NOMO-1 treated with dmso at 0.1 percent for 144 hours (cell line): ENCODE data around the gene B4GALT1.

Experiments used
- DNase-seq: peaks from one replicate; lab custom pipeline; 2025; ENCODE audit not compliant: unreplicated experiment; lab: John Stamatoyannopoulos, UW

B4GALT1 gene

DNA sequence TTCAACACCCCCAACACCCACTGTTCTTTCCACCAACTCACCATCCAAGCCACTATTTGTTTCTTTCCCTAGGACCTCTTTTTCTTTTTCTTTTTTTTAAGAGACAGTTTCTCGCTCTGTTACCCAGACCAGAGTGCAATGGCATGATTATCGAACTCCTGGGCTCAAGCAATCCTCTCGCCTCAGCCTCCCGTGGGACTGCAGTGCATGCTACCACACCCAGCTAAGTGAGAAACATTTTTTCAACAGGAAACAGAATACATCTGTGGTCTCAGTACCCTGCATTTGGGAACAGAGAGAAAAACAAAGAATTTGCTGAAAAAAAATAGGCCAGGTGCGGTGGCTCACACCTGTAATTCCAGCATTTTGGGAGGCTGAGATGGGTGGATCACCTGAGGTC lies 24.6 kb downstream of the B4GALT1 start:
- no peak for DNase-seq

- DNase-seq, result no peak
Observed at GRCh38 chr9:33140401-33141360, 26.5 kb downstream of the B4GALT1 start.

GRCh38 chr9:33139421-33140228 lies 27.5 kb downstream of the B4GALT1 start:
- DNase-seq, result peak; percentile 10

DNA sequence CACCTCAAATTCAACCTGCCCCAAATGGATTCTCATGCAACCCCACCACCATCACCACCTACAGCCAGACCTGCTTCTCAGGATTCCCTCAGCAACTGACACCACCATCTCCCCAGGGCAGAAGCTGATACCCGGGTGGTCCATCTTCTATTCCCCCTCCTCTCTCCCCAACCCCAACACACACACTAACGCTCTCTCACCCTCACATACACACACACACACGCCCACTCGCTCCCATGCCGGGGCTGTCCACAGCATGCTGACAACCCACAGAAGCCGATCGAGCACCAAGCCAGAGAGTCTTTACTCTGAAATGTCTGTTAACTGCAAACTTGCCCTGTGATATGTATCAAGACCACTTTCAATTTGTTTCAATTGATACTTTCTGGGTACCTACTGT lies 28.4 kb downstream of the B4GALT1 start:
- no peak for DNase-seq

DNA sequence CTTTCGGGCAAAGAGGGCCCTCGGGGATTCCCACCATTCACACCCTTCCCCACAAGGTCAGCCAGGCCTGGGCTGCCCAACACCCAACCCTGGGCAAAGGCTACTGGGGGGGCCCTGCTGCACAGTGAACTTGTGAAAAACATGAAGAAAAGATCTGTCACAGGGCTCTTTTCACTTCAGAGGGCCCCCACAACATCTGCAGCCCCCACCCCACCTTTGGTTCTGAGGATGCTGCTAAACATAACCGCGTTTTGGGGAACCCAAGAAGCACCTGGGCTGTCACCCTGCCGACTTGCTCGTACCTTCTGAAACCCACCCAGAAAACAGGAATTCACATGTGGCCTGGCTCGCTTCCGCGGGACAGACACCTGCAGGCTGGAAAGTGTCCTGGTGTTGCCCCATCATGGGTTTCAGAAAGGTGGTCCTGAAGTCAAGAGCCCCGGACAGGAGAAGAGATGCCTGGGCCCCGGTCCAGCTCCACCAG lies 29.3 kb downstream of the B4GALT1 start:
- no peak for DNase-seq

DNA sequence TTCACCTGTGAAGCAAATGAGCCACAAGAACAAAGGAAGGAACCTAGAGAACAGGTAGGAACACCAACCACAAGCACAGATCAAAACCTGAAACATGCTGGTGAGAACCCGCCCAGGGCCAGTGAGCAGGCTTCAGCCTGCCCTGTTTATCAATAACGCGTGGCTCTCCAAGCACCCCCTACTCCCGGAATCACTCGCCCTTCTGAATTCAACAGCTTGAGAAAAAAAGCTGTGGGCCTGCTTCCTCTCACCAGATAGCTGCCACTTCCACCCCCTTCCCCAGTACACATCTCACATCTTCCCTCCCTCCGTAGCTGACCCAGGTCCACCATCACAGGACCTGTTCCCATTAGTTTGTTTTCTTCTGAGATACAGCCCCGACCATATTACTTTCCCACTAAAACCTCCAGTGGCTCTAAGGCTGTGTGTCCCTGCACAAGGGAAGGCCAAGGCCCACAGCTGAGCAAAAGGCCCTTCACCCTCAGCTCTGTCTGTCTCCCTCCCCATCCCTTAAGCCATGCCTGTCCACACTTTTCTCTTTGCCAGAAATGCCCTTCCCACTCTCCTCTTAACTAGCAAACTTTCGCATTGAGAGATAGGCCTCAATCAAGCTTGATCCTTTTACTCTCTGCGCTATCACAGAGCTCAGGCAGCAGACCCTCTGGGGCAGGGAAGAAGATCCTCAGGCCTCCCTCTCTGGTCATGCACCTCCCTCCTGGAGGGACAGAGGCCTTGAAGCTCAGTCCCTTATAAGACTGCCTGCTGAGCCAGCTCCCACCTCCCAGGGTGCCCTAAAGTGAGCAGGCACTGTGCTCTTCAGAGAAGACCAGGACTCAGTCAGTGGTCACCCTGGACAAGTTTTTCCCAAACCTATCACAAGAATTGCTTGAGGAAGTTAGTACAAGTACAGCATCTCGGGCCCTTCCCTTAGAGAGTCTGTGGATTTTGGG lies 30.1 kb downstream of the B4GALT1 start:
- DNase-seq, result no peak

- DNase-seq, result no peak
Observed at GRCh38 chr9:33135470-33135958, 31.6 kb downstream of the B4GALT1 start.

- no peak for DNase-seq
Observed at GRCh38 chr9:33135031-33135461, 32.1 kb downstream of the B4GALT1 start.

- no peak for DNase-seq
Observed at GRCh38 chr9:33133186-33133585, 34.0 kb downstream of the B4GALT1 start.

DNA sequence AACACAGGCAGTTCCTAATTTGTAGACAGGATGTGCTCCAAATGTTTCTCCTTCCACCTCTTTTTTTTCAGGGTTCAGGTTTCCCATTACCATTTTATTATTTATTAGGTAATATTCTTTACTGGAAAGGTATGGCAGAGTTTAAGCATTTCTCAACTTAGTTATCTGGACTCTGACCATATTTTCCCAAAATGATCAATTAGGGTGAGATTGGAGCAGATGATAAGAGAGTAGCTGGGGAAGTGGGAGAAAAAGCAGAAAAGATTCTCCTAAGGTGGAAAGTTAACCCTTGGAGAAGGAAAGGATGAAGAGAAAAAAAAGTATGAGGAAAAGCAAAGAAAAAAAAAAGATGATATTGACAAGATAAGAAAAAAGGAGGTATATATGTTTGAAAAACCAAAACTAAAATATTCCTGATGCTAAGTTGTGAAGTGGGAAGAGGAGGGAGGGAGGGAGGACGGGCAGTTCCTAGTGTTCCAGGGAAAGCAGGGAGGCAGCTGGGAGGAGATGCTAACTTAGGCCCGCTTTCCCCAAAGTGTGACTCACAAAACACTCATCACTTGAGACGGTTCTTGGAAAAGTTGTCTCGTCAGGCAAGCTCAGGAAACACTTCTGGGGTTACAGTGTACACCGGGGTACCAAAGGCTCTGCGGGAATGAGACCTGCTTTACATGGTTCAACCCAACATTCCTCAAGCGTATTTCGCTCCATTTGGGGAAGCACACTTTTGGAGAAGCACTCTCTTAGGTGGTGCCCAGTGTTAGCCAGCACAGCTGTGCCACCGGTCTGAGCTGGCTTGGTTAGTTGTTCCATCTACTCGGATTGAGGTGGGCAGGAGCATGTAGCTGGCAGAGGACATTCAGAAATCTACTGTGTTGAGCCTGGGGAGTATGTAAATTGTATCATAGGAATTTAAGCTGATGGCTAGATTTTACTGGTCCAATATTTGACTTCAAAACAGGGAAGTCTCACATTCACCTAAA lies 35.1 kb downstream of the B4GALT1 start:
- no peak for DNase-seq

GRCh38 chr9:33130961-33131789 lies 36.0 kb downstream of the B4GALT1 start:
- DNase-seq, result no peak

DNA sequence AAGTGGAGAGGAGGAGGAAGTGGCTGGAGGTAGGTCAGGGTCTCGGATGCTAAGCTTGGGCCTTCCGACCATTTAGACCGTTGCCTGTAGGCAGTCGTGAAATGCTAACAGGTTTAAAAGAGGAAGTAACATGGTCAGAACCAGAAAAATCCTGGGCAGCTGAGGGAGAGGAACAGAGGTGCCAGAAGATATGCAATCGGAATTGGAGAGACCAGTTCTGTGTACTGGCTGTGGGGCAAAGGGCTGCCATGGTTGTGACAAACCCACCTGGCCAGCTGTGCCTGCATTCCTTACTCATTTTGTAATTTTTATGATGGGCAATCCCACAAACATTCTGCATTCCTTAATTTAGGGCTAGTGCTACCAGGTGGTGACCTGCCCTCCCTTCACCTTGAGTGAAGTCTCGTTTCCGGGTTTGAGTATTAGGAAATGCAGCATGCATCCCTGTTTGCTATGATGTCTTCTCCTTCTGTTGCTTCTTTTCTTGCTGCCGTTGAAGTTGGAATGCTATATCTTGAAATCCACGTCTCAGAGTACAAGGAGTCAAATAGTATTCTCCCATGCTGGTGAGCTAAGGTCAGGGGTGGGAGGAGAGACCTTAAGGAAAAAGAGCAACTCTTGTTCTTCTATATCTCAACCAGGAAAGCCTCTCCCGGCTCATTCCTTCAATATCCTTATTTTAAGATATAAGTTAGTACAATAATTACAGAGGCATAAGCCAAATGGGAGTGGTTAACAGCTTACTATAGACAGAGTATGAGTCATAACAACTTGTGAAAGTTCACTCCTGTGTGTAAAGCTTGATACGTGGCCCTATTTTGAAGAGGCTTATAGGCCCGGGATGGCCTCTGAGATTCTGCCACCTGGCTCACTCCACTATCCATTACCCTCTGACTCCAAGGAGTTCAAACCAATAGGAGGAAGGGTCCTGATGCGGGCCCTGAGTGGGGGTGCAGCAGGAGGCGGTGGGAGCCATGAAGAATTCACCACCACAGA lies 37.0 kb downstream of the B4GALT1 start:
- DNase-seq, result peak; percentile 66

DNA sequence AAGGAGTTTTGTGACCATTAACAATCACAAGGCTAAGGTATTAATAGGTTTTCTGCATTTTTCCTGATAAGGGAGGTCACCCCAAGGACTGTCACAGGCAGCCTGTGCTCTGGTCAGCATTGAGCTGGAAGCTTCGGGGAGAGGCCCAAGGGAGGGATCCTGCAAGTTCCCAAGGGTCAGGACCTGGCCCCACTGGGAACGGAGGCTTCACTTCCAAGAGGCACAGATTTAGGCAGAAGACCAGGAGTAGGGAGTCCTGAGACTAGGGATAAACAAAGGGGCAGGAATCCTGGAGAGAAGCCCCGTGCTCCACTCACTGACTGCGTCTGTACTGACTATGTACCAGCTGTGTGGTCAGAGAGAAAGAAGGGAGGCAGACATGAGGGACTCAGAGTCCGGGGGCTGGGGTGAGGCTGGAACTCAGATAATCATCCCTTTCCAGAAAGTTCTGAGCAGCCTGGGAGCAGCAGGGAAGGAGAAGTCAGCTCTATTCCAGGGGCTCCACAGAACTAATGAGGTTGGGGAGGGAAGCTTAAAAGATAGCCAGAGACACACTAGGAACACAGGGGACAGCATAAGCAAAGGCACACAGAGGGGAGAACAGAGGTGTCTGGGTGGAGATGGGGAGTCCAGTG lies 37.8 kb downstream of the B4GALT1 start:
- DNase-seq, result no peak

DNA sequence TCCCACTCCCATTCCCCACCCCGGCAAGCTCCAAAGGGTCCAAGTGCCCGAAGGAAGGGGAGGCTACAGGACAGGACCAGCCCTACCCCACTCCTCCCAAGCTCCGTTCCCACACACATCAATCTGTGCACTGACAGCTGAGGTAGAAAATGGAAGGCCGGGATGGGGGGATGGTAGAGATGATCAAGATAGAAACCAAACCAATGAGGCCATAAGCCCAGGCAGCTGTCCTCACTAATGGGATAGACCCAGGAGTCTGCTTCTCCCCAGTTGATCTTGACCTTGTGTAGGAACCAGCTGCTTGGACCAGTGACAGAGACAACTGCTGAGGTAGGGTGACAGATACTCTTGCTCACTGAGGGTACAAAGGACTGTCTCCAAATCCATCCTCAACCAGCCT lies 38.6 kb downstream of the B4GALT1 start:
- no peak for DNase-seq

DNA sequence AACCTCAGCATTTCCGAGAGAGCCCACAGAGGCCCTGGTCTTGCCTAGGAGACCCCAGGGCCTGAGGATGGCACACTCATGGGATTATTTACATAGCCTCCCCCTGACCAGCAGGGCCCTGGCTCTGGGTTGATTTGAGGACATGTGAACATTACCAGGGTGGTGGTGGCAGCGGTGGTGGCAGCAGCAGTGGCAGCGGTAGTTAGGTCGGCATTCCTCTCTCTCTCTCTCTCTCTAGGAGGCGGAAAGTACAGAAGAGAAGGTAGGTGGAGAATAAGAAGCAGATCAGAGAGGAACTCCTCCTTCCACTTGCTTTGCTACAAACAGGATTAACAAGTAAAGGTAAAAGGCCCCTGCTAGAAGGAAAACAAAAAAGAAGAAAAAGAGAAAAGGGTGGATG lies 39.3 kb downstream of the B4GALT1 start:
- DNase-seq, result no peak

GRCh38 chr9:33125871-33126823 lies 41.0 kb downstream of the B4GALT1 start:
- no peak for DNase-seq
